Epithelial cell of proximal tubule (primary cell): ENCODE measurements around the gene CPA5. TPM values are rescaled to one million over a fixed set of nuclear protein-coding genes. Genes with fewer than 3 reads are reported as not detected.
"Not testable (repeated sequence)": the region's sequence is repeated elsewhere in the genome, so short reads cannot be mapped to it uniquely, and the experiment has no call there.

Experiments
- DNase-seq: peaks from one replicate; pipeline ENCODE4 v3.0.0-alpha.2; 2011; ENCODE audit warnings: low read depth
- H3K4me3 ChIP-seq: 2 replicates; pipeline ENCODE4 v1.5.1; 2011; ENCODE audit warnings: low read depth, mild to moderate bottlenecking, low read length
- CTCF ChIP-seq: conservative IDR thresholded peaks from 2 replicates; pipeline ENCODE4 v1.5.1; 2012; ENCODE audit warnings: low read depth, mild to moderate bottlenecking, low read length
- total RNA-seq: library from RNA; depleted of rRNA; stranded (reverse); fragments of >200 nt; gene quantifications from 2 replicates; pipeline ENCODE4 v1.2.3, GENCODE V29; 2015

The CPA5 gene
- total RNA-seq, 1 donor from 2014 or later = 0.12 TPM

- DNase-seq = no peak
- H3K4me3 ChIP-seq = no peak overlapping the region
- no peak for TF ChIP-seq CTCF
Observed at GRCh38 chr7:130369831-130370550, 25.4 kb downstream of the CPA5 start.

- DNase-seq = no peak
- TF ChIP-seq CTCF = no peak
- no peak overlapping the region for H3K4me3 ChIP-seq
Observed at GRCh38 chr7:130371046-130371445, 26.4 kb downstream of the CPA5 start.

GRCh38 chr7:130372402-130373165 lies 28.0 kb downstream of the CPA5 start:
- TF ChIP-seq CTCF = no peak
- H3K4me3 ChIP-seq = no peak overlapping the region
- no peak for DNase-seq

- no peak for DNase-seq
- H3K4me3 ChIP-seq = no peak overlapping the region
- TF ChIP-seq CTCF = no peak
Observed at GRCh38 chr7:130374507-130374906, 29.9 kb downstream of the CPA5 start.

- not testable (repeated sequence) for H3K4me3 ChIP-seq, DNase-seq
Observed at GRCh38 chr7:130376461-130376860, 31.8 kb downstream of the CPA5 start.

- no peak for DNase-seq
- TF ChIP-seq CTCF = no peak
- no peak overlapping the region for H3K4me3 ChIP-seq
Observed at GRCh38 chr7:130377178-130377577, 32.6 kb downstream of the CPA5 start.

- no peak overlapping the region for H3K4me3 ChIP-seq
- DNase-seq = no peak
- TF ChIP-seq CTCF = no peak
Observed at GRCh38 chr7:130379019-130379418, 34.4 kb downstream of the CPA5 start.
